Nephron (organoid): ENCODE data around the gene MBOAT7.
A peak's percentile ranks its signal among the peaks of the same experiment; 100 is the strongest.

Source experiments
- H3K27ac Mint-ChIP-seq, 3 experiments: 2 replicates each; pipeline ENCODE4 v1.8.0; 2020; ENCODE audit warnings: mixed read lengths in 3 of 3, mild to moderate bottlenecking in 2 of 3, moderate library complexity in 1 of 3
- H3K27me3 Mint-ChIP-seq: 2 replicates; pipeline ENCODE4 v1.8.0; 2021; ENCODE audit warnings: low read depth, mild to moderate bottlenecking, moderate library complexity, mixed read lengths
- H3K36me3 Mint-ChIP-seq: 2 replicates; pipeline ENCODE4 v1.8.0; 2020; ENCODE audit warnings: low read depth, mixed read lengths
- H3K4me1 Mint-ChIP-seq: 2 replicates; pipeline ENCODE4 v1.8.0; 2020; ENCODE audit warnings: mixed read lengths
- H3K4me3 Mint-ChIP-seq, 3 experiments: 2 replicates each; pipeline ENCODE4 v1.8.0; 2020; ENCODE audit warnings: mild to moderate bottlenecking in 3 of 3, mixed read lengths in 3 of 3, moderate library complexity in 2 of 3
- H3K9me3 Mint-ChIP-seq: 2 replicates; pipeline ENCODE4 v1.8.0; 2020; ENCODE audit warnings: mixed read lengths
- TF ChIP-seq, protein P1 (sequence below), 3 experiments: fragments of 200-600 bp; sonication (generic); IDR thresholded peaks; one replicate each; pipeline ENCODE4 v1.5.0; 2021; ENCODE audit warnings: antibody characterized with exemption in 3 of 3; ENCODE audit not compliant: unreplicated experiment in 3 of 3

The MBOAT7 gene

DNA sequence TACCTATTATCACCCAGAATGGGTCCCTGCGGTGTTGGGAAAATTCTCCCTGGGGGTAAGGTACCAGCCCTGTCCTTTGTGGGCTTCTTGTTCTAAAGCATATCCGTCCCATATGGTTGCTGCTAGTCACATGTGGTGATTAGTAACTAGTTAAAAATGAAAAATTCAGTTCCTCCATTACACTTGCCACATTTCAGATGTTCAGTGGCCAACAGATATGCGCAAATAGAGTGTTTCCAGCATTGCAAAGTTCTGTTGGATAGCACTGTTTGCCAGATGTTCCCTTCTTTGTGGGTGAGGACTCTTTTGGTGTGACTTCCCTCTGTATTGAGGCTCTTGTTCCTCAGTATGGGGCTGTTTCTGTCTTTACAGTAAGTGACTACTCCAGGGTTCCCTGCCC lies 48.0 kb downstream of the MBOAT7 start:
- Mint-ChIP-seq H3K36me3 (peaks cover 45% of the 10 kb centered on the region), H3K27ac (no peak overlapping the region), H3K4me1 (peaks cover 33% of the 10 kb centered on the region), H3K4me3 (peak overlapping the region; percentile 50 to 85 (median 80)), H3K27me3 (no peaks in the 10 kb centered on the region), H3K9me3 (no peaks in the 10 kb centered on the region)
- TF ChIP-seq, protein P1, sequence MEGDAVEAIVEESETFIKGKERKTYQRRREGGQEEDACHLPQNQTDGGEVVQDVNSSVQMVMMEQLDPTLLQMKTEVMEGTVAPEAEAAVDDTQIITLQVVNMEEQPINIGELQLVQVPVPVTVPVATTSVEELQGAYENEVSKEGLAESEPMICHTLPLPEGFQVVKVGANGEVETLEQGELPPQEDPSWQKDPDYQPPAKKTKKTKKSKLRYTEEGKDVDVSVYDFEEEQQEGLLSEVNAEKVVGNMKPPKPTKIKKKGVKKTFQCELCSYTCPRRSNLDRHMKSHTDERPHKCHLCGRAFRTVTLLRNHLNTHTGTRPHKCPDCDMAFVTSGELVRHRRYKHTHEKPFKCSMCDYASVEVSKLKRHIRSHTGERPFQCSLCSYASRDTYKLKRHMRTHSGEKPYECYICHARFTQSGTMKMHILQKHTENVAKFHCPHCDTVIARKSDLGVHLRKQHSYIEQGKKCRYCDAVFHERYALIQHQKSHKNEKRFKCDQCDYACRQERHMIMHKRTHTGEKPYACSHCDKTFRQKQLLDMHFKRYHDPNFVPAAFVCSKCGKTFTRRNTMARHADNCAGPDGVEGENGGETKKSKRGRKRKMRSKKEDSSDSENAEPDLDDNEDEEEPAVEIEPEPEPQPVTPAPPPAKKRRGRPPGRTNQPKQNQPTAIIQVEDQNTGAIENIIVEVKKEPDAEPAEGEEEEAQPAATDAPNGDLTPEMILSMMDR (IDR thresholded peaks at IDR 0.05; ENCODE audit: unreplicated experiment in 3 of 3) = no peak

DNA sequence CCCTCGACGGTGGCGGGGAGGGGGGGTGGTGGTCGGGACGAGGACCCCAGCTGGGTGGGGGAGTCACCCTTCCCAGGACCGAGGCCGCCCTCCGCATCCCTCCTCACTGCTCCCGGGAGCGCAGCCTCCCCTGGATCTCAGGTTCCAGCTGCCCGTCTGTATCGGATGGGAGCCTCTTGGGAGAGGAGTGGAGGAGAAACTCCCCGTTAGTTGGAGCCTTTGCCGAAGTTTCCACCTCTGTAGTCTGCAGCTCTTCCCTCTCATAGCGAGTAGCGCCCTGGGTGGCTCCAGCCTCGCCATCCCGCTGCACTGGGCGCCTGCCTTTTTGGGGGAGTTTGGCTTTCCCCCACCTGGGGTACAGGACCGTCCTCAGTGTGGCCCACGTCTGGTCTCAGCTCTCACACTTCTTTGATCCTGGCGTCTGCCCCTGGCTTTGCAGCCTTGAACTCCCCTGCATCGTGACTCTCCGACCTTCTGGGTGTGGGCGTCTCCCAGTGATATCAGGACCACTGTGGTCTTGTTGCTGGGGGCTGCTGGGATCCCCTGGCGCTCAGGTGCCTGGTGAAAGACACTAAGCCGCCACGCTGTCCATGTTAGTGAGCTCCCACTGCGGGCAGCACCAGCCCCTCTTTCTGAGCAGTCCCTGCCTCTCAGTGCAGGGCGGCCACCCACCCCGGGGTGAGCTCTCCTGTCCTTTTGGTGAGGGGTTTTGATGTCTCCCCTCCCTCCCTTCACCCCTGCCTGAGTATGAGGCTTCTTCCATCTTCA lies 50.7 kb downstream of the MBOAT7 start:
- peak overlapping the region; percentile 86 to 93 (median 89) for H3K27ac Mint-ChIP-seq
- peaks cover 39% of the 10 kb centered on the region for H3K4me1 Mint-ChIP-seq
- peak overlapping the region; percentile 85 to 93 (median 91) for H3K4me3 Mint-ChIP-seq
- no peaks in the 10 kb centered on the region for H3K9me3 Mint-ChIP-seq
- peaks cover 30% of the 10 kb centered on the region for H3K36me3 Mint-ChIP-seq
- no peaks in the 10 kb centered on the region for H3K27me3 Mint-ChIP-seq
- TF ChIP-seq, protein P1 (IDR thresholded peaks at IDR 0.05; ENCODE audit: unreplicated experiment in 3 of 3) = no peak

DNA sequence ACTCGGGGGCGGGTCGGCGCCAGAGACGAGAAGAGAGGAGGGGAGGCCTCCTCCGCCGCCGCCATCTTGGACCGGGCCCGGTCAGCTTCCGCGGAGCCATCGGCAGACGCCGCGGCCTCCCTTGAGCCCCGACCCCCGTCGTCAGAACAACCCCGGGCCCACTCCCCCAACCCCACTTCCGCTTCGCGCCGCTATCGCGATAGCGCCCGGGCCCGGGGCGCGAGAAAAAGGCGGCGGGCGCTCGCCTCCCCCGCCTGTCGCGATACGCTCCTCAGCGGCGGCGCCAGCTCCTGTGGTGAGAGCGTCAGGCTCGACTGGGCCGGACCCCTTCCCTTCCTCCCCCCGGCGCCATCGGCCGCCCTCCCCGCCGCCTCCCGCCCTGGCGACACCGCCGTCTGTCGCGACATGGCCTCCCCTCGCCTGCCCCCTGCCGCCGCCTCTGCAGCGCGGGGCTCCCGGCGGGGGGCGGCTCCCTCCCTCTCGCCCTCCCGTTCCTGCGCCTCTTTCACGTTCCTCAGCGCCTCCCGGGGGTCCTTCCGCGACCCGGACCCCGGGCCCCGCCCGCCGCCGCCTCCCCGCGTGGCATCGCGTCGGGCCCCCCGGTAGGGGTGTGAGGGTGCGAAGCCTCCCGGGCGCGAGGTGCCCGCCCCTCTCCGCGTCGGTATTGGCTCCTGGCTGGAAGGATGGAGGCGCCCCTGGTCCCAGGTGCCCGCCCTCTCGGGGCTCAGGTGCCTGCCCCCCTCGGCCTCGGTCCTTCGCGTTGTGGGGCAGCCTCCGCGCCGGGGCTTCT lies 51.5 kb downstream of the MBOAT7 start, which contains the start of gene CNOT3:
CNOT3 (plus strand) TSS at position 64 of the 790 bp plus-strand sequence. CDS start 5,217 bp downstream, outside the sequence.
- no peaks in the 10 kb centered on the region for H3K27me3 Mint-ChIP-seq
- peak within 1 kb of the TSS; percentile 85 to 93 (median 91) for H3K4me3 Mint-ChIP-seq
- H3K9me3 Mint-ChIP-seq = no peaks in the 10 kb centered on the region
- H3K36me3 Mint-ChIP-seq = peaks cover 22% of the 10 kb centered on the region
- TF ChIP-seq, protein P1 (IDR thresholded peaks at IDR 0.05; ENCODE audit: unreplicated experiment in 3 of 3) = peak in 1 of 3 experiments; percentile 22
- H3K27ac Mint-ChIP-seq = peak within 1 kb of the TSS; percentile 86 to 93 (median 89)
- peaks cover 39% of the 10 kb centered on the region for H3K4me1 Mint-ChIP-seq

DNA sequence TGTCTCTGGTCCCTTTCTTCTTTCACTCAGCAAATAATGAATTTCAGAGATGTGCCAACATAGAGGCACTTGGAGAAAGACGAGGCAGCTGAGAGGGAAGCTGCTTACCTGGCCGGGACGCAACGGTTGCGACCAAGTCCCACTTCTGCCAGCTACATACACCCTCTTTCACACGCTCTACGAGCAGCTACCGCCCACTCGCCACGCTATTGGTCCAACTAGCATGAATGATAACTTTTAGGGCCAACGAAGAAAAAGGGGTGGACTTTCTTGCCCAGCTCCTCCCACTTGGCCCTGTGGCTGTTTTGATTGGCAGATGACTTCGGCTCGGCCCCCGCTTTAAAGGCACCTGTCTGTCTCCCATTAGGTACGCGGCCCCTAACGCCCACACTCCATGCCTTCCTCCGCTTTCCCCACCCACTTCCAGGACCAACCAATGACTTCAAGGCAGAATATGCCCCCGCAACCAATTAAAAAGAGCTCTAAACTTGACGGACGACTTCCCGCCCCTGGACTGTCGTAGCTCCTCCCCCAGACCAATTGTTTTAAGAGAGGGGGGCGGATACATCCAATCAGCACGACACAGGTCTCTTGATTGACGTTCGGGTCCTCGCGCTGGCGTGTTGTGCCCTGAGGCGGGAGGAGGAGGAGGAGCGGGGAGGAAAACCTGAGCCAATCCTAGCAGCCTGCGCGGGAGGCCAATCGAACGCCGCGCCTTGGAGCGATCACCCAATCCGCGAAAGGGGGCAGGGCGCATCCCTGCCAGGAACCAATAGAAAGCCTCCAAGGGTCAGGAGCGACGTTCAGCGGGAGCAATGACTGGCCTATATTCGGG lies 52.3 kb downstream of the MBOAT7 start:
- TF ChIP-seq, protein P1 (IDR thresholded peaks at IDR 0.05; ENCODE audit: unreplicated experiment in 3 of 3) = no peak
- H3K27me3 Mint-ChIP-seq = no peaks in the 10 kb centered on the region

DNA sequence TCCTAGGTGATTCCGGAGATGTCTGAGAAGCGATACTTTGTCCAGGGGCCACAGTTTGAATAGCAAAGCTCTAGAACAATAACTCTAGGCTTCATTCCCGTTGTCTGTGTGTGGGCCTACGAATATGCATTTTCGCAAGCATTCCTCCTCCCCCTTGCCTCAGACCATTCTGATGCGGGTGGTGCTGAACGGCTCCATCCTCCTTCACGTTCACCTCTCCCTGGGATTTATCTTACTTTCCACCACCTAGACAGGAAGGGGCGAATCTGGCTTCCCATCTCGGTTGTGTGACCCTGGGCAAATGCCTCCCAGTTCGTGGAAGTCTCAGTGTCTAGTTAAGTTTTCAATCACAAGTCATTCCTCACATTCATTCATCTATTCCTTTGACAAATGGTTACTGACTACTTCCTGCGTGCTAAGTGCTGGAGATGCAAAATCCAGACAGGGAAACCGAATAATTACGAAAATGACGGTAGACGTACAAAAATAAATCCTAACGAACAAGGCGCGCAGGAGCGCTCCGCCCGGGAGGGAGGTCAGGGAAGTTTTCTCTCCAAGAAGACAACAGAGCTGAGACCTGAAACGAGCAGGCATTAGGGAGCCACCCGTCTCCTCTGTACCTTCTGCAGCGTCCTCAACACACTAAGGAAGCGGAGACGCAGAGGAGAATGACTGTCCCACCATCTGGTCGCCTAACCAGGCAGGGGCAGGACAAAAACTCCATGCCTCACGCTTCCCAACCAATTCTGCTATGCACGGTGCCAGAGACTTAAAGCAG lies 53.1 kb downstream of the MBOAT7 start:
- TF ChIP-seq, protein P1 (IDR thresholded peaks at IDR 0.05; ENCODE audit: unreplicated experiment in 3 of 3) = no peak
- Mint-ChIP-seq H3K4me1 (peaks cover 33% of the 10 kb centered on the region), H3K27me3 (no peaks in the 10 kb centered on the region), H3K9me3 (no peaks in the 10 kb centered on the region), H3K27ac (peak overlapping the region; percentile 37 to 79 (median 75)), H3K36me3 (peaks cover 11% of the 10 kb centered on the region), H3K4me3 (peak overlapping the region; percentile 85 to 88 (median 87))

More for the DNA sequence above, 52.3 kb downstream of the MBOAT7 start:
- H3K27ac Mint-ChIP-seq = peak overlapping the region; percentile 37 to 86 (median 75)
- no peaks in the 10 kb centered on the region for H3K9me3 Mint-ChIP-seq
- H3K4me1 Mint-ChIP-seq = peaks cover 37% of the 10 kb centered on the region
- H3K36me3 Mint-ChIP-seq = peaks cover 14% of the 10 kb centered on the region
- peak overlapping the region; percentile 85 to 88 (median 87) for H3K4me3 Mint-ChIP-seq
